HG02798 (cell line): Measurements from ENCODE around the gene NBPF20.
A peak's percentile ranks its signal among the peaks of the same experiment; 100 is the strongest.
"Not testable (repeated sequence)": the region's sequence is repeated elsewhere in the genome, so short reads cannot be mapped to it uniquely, and the experiment has no call there.

Experiments used
- ATAC-seq: cut with Tn5 transposase; IDR thresholded peaks from one replicate; pipeline ENCODE4 v1.9.1; 2021; ENCODE audit warnings: mild to moderate bottlenecking; ENCODE audit not compliant: unreplicated experiment, poor library complexity

The NBPF20 gene

DNA sequence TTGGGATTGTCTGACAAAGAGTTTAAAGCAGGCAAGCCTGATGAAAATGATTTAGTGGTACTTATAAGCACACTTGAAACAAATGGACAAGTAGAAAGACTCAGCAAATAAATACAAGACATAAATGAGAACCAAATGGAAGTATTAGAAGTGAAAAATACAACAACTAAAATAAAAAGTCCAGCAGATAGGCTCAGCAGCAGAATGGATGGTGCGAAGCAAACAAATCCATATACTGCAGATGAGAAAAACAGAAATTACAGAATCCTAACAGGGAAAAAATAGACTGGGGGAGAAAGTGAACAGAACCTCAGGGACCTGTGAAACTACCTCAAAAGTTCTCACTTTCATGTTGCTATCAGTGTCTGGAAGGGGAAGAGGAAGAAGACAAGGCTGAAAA lies 3.9 kb upstream of the NBPF20 start:
- ATAC-seq = not testable (repeated sequence)

DNA sequence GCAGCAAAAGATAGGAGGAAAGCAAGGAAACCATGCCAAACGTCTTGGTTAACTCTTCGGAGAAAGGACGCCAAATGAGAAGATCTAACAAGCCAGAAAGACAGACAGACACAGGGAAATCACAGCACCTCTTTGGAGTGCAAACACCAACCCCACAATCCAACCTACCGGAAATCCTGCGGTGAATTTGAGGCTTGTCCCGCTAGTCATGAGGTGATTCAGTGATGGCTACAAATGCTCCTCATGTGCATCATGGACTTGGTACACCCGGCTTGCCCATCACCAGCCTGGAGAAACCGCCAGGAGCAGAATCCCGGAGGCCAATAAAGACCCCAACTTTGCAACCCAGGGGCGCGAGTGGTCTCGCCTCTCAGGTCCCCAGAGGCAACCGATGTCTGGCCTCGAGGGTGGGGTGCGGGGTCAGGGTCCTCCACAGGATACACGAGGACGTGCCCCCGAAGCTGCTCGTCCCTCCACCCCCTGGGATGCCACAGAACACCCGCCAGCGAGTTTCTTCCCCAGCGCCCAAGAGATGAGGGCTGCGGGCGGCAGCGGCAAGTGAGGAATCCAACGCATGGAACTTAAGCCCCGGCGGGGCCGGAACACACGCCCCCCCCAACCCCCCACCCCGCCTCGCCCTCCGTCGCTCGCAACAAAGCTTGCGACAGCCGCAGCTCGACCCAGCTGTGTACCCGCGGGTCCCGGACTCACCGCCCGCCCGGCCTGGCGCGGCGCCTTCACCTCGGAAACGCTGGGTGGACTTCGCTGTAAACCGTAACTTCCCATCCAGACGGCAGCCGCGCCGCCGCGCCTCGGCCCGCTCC lies 579 bp downstream of the NBPF20 start:
- peak; percentile 82 for ATAC-seq

DNA sequence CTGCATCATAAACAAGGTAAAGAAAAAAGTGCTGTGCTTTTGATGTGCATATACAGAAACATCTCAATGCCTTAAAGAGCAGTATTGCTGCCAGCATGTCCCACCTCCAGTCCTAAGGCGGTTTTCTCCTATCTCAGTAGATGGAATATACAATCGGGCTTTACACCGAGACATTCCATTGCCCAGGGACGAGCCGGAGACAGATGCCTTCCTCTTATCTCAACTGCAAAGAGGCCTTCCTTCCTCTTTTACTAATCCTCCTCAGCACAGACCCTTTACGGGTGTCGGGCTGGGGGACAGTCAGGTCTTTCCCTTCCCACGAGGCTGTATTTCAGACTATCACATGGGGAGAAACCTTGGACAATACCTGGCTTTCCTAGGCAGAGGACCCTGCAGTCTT lies 10.3 kb downstream of the NBPF20 start:
- not testable (repeated sequence) for ATAC-seq

DNA sequence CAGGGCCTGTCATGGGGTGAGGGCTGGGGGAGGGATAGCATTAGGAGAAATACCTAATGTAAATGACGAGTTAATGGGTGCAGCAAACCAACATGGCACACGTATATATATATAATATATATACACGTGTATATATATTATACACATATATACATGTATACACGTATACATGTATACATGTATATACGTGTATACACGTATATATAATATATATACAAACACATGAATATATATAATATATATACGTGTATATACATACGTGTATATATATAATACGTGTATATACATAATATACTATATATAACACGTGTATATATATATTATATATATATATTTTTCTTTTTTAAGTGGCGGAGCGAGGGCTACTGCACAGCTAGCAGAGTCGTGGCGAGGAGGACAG lies 18.1 kb downstream of the NBPF20 start:
- not testable (repeated sequence) for ATAC-seq

DNA sequence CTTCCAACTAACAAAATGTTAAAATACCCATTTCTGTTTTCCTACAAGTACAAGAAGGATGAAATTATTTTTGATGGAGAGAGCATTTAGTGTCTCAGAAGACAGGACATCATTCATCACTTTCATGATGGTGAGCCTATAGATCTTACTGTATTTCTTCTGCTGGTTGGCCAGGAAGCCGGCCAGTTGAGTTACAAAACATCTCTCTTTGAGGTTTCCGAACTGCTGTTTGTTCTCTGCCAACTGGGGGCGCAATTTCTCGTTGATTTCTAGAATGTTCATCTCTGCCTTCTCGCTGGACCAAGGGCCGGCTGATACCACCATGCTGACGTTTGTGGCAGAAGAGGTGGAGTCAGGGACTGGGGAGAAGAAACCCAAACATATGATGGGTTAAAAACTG lies 20.5 kb downstream of the NBPF20 start:
- not testable (repeated sequence) for ATAC-seq

DNA sequence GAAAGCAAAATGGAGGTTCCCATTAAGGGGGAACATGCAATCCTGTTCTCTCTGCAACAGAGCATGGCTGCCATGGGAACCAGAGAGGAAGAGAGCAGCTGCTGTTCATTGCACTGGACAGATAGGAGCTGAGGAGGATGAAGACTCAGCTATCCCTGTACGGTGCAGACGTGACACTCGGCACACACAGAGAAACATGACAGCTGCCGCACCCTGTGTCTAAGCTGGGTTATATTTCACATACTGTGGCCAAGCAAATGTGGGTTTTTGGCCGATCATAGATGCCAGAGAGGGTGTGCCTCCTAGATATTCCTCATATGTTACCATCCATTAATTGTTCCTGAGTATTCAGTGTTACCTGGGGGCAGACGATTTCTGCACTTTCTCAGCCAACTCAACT lies 24.7 kb downstream of the NBPF20 start:
- ATAC-seq = not testable (repeated sequence)
